ENCODE measurements around the gene RPL36A. TPM values are rescaled to one million over a fixed set of nuclear protein-coding genes. Genes with fewer than 3 reads are reported as not detected.

Gene RPL36A
- total and polyA plus RNA-seq, 4 donors, result 166 to 1,311 (median 508) TPM

DNA sequence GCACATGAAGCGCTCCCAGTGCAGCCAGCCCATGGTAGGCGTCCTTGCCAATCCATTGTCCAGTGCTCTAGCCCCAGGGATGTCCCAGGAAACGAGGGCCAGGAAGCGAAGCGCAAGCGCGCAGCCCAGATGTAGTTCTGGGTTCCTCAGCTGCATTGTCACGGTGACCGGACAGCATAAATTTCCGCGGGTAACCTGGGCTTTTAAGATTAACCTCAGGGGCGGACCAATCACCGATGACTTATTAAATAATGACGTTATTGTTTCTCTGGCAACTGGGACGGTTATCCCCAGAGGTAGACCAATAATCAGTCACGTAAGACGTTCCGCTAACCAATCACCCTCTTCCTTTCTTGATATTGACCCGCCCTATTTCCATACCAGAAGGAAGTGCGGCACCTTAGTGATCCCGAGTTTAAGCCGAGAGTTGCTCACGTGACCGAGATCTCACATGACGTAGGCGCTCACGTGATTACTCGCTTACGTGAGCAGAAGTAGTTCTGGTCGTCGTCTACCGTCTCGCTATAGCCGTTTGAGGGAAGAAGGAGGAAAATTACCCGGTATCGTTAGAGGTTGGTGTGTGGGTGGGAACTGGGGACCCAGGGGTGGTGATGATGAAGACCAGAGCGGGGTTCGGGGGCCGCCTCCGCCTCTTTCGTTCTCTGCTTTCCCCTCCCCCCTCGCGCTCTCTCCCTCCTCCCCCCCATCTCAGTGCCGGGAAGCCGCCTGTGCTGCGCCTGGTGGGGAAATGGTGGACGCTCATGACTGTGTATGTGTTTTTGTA, 17.1 kb downstream of the RPL36A start, which contains the start of the genes GLA and HNRNPH2:
Gene GLA, minus strand, starts transcription at position 178 of the 784 bp plus-strand sequence. Its CDS starts 22 bp downstream, at position 156.
Gene HNRNPH2, plus strand, starts transcription at position 475 of the 784 bp plus-strand sequence. CDS start 3,767 bp downstream, outside the sequence.
- 22% methylated on average over 36 of the region's 47 CpGs for WGBS (ENCODE audit: insufficient coverage)
- H3K4me1 ChIP-seq (ENCODE audit: control insufficient read depth, insufficient read depth, low read length), result no peaks in the 10 kb centered on the region

DNA sequence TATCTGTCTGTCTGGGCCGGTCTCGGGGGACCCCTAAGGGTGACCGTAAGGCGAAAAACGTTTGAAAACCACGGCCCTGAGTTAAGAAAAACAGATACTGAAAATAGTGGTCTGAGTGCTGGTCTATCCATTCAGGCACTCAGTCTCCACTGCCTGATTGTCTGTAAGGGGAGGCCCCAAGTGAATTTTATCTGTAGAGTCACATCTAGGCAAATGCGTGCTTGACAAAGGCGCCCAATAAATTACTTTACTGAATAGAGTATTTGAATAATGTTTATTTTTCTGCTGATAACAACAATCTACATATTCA, 17.7 kb downstream of the RPL36A start:
- H3K27me3 ChIP-seq (ENCODE audit: control insufficient read depth, insufficient read depth, low read length), result no peaks in the 10 kb centered on the region
- peak overlapping the region; percentile 91 for H3K27ac ChIP-seq (ENCODE audit: low read depth, low read length)
- no peaks in the 10 kb centered on the region for H3K9me3 ChIP-seq (ENCODE audit: control insufficient read depth, insufficient read depth, low read length)
- H3K36me3 ChIP-seq (ENCODE audit: control insufficient read depth, insufficient read depth, low read length), result peaks cover 6% of the 10 kb centered on the region
- DNase-seq (ENCODE audit: low read depth in 4 of 6, low spot score in 6 of 6), result no peak
- H3K4me1 ChIP-seq (ENCODE audit: control insufficient read depth, insufficient read depth, low read length), result no peaks in the 10 kb centered on the region
- H3K4me3 ChIP-seq (ENCODE audit: low read depth, low read length), result peak overlapping the region; percentile 78
- 37% methylated on average over 6 of the region's 8 CpGs for whole genome bisulfite sequencing (ENCODE audit: insufficient coverage)

More for the DNA sequence above, 17.1 kb downstream of the RPL36A start, which contains the start of the genes GLA and HNRNPH2:
- Histone ChIP-seq H3K27me3 (ENCODE audit: control insufficient read depth, insufficient read depth, low read length) (no peaks in the 10 kb centered on the region), H3K36me3 (ENCODE audit: control insufficient read depth, insufficient read depth, low read length) (peaks cover 6% of the 10 kb centered on the region), H3K9me3 (ENCODE audit: control insufficient read depth, insufficient read depth, low read length) (no peaks in the 10 kb centered on the region), H3K4me3 (ENCODE audit: low read depth, low read length) (peak within 1 kb of the TSS; percentile 78), H3K27ac (ENCODE audit: low read depth, low read length) (peak within 1 kb of the TSS; percentile 91)
- peak; percentile 86 to 99 (median 92) for DNase-seq (ENCODE audit: low read depth in 4 of 6, low spot score in 6 of 6)

- Histone ChIP-seq H3K9me3 (ENCODE audit: control insufficient read depth, insufficient read depth, low read length) (no peaks in the 10 kb centered on the region), H3K27ac (ENCODE audit: low read depth, low read length) (peak overlapping the region; percentile 91), H3K4me3 (ENCODE audit: low read depth, low read length) (peak overlapping the region; percentile 78), H3K36me3 (ENCODE audit: control insufficient read depth, insufficient read depth, low read length) (peaks cover 3% of the 10 kb centered on the region), H3K27me3 (ENCODE audit: control insufficient read depth, insufficient read depth, low read length) (no peaks in the 10 kb centered on the region), H3K4me1 (ENCODE audit: control insufficient read depth, insufficient read depth, low read length) (no peaks in the 10 kb centered on the region)
- no CpG with 5 or more reads among the region's 6 CpGs for WGBS (ENCODE audit: insufficient coverage)
- no peak for DNase-seq (ENCODE audit: low read depth in 4 of 6, low spot score in 6 of 6)
Measured at GRCh38 chrX:101409043-101409442, 18.2 kb downstream of the RPL36A start.

GRCh38 chrX:101410461-101410860, 19.6 kb downstream of the RPL36A start:
- peaks cover 3% of the 10 kb centered on the region for H3K36me3 ChIP-seq (ENCODE audit: control insufficient read depth, insufficient read depth, low read length)
- H3K9me3 ChIP-seq (ENCODE audit: control insufficient read depth, insufficient read depth, low read length), result no peaks in the 10 kb centered on the region
- peak in 1 of 6 donors; percentile 3 for DNase-seq (ENCODE audit: low read depth in 4 of 6, low spot score in 6 of 6)
- H3K4me1 ChIP-seq (ENCODE audit: control insufficient read depth, insufficient read depth, low read length), result no peaks in the 10 kb centered on the region
- no CpG with 5 or more reads among the region's 7 CpGs for WGBS (ENCODE audit: insufficient coverage)
- H3K27me3 ChIP-seq (ENCODE audit: control insufficient read depth, insufficient read depth, low read length), result peaks cover 2% of the 10 kb centered on the region
- no peak overlapping the region for H3K4me3 ChIP-seq (ENCODE audit: low read depth, low read length)
- H3K27ac ChIP-seq (ENCODE audit: low read depth, low read length), result no peak overlapping the region

DNA sequence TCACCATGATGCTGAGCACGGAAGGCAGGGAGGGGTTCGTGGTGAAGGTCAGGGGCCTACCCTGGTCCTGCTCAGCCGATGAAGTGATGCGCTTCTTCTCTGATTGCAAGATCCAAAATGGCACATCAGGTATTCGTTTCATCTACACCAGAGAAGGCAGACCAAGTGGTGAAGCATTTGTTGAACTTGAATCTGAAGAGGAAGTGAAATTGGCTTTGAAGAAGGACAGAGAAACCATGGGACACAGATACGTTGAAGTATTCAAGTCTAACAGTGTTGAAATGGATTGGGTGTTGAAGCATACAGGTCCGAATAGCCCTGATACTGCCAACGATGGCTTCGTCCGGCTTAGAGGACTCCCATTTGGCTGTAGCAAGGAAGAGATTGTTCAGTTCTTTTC, 21.2 kb downstream of the RPL36A start:
- WGBS (ENCODE audit: insufficient coverage), result 71% methylated on average over 8 of the region's 10 CpGs
- H3K27ac ChIP-seq (ENCODE audit: low read depth, low read length), result no peak overlapping the region

DNA sequence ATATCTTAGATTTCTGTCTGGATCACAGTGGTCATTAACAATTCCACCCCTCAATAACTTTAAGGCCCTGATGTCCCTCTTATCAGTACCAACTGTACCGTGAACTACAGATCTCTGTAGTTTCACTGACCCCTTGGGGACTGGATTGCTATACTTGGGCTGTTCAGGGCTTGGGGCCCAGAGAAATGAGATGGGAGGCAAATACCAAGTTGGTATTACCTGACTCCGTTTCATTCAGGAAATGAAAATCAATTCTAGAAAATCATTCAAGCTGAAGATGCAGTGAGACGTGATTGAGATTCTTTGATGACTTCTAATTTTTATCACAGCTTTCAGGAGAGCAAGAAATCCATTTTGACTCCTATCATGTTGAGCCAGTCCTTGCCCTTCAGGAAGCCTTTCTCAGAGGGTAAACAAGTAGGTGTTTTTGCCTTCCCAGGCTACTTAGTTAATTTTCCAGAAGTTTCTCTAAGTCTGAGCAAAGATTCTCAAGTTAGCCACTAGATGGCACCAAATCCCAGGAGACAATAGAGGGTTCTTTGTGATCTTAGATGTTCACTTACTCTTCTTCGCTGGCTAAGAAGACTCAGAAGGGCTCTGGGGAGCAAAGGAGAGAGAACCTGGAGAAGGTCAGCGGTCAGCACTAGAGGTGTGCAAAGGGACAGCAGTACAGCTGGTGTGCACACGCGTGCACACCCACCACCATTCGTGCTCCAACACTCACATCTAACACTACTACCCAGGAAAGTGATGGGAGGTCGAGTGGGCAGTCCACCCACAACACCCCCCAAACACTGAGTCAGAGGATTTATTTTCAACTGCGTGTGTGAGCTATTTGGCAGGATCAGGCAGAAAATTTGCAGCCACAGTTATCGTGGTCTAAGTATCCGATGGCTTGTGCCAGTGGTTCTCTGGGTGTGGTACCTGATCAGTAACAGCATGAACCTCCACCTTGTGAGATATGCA, 24.7 kb downstream of the RPL36A start:
- H3K4me1 ChIP-seq (ENCODE audit: control insufficient read depth, insufficient read depth, low read length), result peaks cover 13% of the 10 kb centered on the region
- no peak overlapping the region for H3K4me3 ChIP-seq (ENCODE audit: low read depth, low read length)

More for the DNA sequence above, 21.2 kb downstream of the RPL36A start:
- Histone ChIP-seq H3K4me1 (ENCODE audit: control insufficient read depth, insufficient read depth, low read length) (peaks cover 7% of the 10 kb centered on the region), H3K4me3 (ENCODE audit: low read depth, low read length) (no peak overlapping the region), H3K9me3 (ENCODE audit: control insufficient read depth, insufficient read depth, low read length) (no peaks in the 10 kb centered on the region), H3K36me3 (ENCODE audit: control insufficient read depth, insufficient read depth, low read length) (peaks cover 3% of the 10 kb centered on the region), H3K27me3 (ENCODE audit: control insufficient read depth, insufficient read depth, low read length) (peaks cover 2% of the 10 kb centered on the region)
- no peak for DNase-seq (ENCODE audit: low read depth in 4 of 6, low spot score in 6 of 6)

GRCh38 chrX:101416691-101417090, 25.9 kb downstream of the RPL36A start:
- H3K9me3 ChIP-seq (ENCODE audit: control insufficient read depth, insufficient read depth, low read length), result no peaks in the 10 kb centered on the region
- peaks cover 13% of the 10 kb centered on the region for H3K4me1 ChIP-seq (ENCODE audit: control insufficient read depth, insufficient read depth, low read length)
- DNase-seq (ENCODE audit: low read depth in 4 of 6, low spot score in 6 of 6), result no peak
- H3K27me3 ChIP-seq (ENCODE audit: control insufficient read depth, insufficient read depth, low read length), result peaks cover 10% of the 10 kb centered on the region
- WGBS (ENCODE audit: insufficient coverage), result 74% methylated on average over 7 of the region's 7 CpGs
- no peak overlapping the region for H3K4me3 ChIP-seq (ENCODE audit: low read depth, low read length)
- no peak overlapping the region for H3K27ac ChIP-seq (ENCODE audit: low read depth, low read length)
- peaks cover 3% of the 10 kb centered on the region for H3K36me3 ChIP-seq (ENCODE audit: control insufficient read depth, insufficient read depth, low read length)

More for the DNA sequence above, 24.7 kb downstream of the RPL36A start:
- Histone ChIP-seq H3K27ac (ENCODE audit: low read depth, low read length) (peak overlapping the region; percentile 16), H3K27me3 (ENCODE audit: control insufficient read depth, insufficient read depth, low read length) (peaks cover 10% of the 10 kb centered on the region), H3K9me3 (ENCODE audit: control insufficient read depth, insufficient read depth, low read length) (no peaks in the 10 kb centered on the region), H3K36me3 (ENCODE audit: control insufficient read depth, insufficient read depth, low read length) (peaks cover 3% of the 10 kb centered on the region)
- WGBS (ENCODE audit: insufficient coverage), result 54% methylated on average over 4 of the region's 12 CpGs
- DNase-seq (ENCODE audit: low read depth in 4 of 6, low spot score in 6 of 6), result peak in 3 of 6 donors; percentile 59 to 92 (median 87)

GRCh38 chrX:101417190-101417589, 26.4 kb downstream of the RPL36A start:
- H3K4me3 ChIP-seq (ENCODE audit: low read depth, low read length), result no peak overlapping the region
- peak overlapping the region; percentile 81 for H3K27ac ChIP-seq (ENCODE audit: low read depth, low read length)
- peak in 1 of 6 donors; percentile 14 for DNase-seq (ENCODE audit: low read depth in 4 of 6, low spot score in 6 of 6)
- no peaks in the 10 kb centered on the region for H3K9me3 ChIP-seq (ENCODE audit: control insufficient read depth, insufficient read depth, low read length)
- H3K27me3 ChIP-seq (ENCODE audit: control insufficient read depth, insufficient read depth, low read length), result peaks cover 10% of the 10 kb centered on the region
- peaks cover 13% of the 10 kb centered on the region for H3K4me1 ChIP-seq (ENCODE audit: control insufficient read depth, insufficient read depth, low read length)
- WGBS (ENCODE audit: insufficient coverage), result no CpG with 5 or more reads among the region's 4 CpGs
- peaks cover 3% of the 10 kb centered on the region for H3K36me3 ChIP-seq (ENCODE audit: control insufficient read depth, insufficient read depth, low read length)
